Suppressor macrophage (primary cell): ENCODE data around the gene SEC22A.

Experiments used
- DNase-seq, 4 experiments: peaks; one replicate each; pipeline ENCODE4 v3.0.0-alpha.2; 2020 to 2022

The SEC22A gene

DNA sequence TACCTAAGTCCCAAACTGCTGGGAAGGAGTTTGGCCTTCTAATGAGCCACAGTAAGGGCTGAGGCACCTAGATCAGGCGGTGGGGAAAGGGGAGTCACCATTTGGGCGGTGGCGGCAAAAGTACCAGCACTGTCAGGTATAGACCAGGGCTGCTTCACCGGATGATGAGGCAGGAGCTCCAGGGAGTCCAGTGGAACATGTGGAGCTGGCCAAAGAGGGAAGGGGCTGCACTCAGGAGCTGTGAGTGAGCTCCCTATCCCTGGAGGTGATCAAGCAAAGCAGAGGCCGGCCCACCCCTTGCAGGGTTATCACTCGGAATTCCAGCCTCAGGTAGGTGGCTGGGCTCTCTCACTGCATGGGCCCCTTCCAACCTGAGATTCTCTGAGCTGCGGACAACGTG, 108.4 kb downstream of the SEC22A start:
- no peak for DNase-seq

DNA sequence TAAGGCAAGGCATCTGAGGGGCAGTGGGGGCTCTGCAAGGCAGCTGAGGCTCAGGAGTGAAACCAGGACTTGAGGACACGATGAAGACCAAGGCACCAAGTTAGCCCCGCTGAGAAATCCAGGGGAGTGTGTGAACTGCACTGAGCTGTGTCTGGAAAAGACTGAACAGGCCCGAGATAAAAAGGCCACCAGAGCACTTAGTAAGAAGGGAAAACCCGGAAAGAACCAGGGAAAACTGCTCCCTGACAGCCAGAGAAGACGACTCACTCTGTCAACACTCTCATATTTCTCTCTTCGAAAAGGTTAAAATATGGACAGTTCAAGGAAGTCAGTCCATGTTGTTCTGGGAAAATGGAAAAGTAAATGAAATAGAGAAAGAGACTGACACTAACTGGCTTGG, 109.0 kb downstream of the SEC22A start:
- DNase-seq: no peak

DNA sequence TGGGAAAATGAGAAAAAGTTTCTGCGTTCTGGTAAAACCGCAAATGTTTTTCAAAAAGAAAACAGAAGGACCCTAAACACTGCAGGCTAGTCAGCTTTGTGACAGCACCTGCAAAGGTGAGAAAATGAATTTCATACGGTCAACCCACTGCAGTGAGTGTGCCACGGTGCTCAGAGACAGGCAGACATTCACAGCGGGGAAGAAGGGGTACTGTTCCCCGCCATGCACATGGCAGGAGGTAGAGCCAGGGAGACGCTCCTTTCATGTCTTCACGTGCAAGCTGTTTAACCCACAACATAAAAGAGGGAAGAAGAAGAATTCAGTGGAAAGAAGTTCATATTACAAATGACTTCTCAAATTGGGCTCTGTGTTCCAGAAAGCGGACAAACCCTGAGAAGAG, 109.5 kb downstream of the SEC22A start:
- no peak for DNase-seq

DNA sequence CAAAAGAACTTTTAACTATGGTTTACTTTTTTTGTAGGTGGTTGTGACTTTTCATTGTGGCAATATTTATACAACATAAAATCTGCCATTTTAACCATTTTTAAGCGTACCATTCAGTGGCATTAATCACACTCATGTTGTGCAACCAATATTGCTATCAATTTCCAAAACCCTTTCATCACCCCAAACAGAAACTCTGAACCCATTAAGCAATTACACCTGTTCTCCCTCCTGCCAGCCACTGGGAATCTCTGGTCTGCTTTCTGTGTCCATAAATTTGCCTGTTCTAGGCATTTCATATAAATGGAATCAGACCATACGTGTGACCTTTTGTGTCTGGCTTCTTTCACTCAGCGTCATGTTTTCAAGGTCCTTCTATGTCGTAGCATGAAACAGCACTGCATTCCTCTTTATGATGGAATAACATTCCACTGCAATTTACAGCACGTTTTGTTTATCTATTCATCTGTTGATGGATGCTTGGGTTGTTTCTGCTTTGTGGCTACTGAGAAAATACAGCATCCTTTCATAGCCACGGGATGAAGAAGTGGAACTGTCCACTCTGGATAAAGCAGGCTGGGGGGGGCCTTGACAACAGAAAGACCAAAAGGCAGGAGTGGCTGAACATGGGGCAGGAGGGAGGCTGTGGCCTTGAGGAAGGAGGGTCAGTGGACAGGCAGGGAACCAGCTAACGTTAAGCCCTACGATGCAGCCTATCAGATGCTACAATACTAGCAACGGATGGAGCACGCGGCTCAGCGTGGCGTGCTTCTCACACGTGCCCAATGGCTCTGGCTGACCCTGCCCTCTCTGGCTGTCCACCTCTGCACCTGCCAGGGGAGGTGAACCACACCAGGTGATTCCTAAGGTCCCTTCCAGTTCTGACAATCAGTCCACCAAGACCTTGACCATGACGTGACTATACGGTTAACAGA, 110.9 kb downstream of the SEC22A start:
- no peak for DNase-seq

DNA sequence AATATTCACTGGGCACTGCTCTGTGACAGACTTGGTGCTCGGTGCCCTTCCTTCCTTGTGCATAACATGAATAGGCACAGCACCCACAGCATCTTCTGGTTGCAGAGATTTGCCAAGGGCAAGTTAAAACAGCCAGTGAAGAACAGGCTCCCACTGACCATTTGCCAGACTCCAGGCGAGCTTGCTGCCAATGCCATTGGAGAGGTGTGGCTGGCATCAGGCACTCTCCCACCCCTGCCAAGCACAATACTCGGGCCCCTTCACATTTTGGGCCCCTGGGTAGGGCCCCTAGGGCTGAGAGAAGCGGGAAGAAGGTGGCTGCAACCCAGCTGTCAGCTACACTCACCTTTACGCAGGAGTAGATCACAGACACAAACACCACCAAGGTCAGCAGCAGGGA, 112.1 kb downstream of the SEC22A start:
- no peak for DNase-seq

DNA sequence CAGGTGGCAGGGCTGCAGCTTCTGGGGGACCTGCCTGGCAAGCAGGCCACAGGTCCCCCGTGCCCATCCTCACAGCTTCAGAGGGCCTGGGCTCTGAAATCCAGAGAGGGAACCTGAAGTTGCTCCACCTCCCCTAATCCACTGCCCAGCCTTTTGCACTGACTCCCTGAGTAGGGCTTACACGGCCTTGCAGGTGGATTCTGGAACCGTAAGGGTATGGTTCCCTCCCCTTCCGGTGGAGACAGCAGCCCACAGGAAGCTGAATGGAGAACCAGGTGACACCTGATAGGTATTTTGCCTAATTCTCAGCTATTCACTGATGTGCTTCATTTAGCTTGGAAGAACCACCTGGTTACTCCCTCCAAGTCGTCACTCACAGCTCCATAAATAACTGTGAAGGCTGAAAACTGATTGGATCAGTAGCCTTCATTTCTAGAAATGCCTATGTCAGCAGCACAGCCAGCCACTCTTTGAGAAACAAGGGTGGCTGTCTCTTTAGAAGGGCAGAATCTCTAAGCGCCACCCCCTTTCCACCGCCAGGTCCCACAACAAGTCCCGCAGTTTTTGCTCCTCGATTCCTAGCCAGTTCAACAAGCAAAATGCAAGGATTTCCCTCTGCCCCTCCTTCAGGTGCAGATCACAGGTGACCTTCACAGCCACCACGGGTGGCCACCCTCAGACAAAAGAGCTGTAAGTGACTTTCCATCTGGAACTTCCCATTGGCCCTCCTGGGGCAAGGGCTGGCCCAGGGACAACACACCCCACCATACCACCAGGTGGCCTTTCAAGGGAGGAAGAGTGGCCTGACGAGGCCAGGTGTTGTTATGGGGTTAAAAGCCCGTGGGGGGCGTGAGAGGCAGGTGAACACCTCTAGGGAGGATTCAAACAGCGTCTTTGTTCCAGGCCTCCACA, 112.9 kb downstream of the SEC22A start:
- no peak for DNase-seq

DNA sequence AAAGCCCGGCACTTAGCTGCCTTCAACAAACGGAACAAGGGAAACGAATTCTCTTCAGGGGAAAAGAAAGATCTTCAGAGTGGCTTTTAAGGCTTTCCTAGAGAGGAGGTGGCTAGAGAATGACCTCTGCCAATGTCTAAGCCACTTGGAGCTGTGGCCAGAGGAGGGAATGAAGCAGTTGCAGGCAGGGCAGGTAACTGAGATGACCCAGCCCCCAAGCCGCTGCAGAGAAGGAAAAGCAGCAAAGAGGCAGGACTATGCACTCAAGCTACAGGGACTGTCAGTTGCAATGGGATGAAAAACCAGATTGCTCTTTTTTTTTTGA, 113.5 kb downstream of the SEC22A start:
- no peak for DNase-seq

DNA sequence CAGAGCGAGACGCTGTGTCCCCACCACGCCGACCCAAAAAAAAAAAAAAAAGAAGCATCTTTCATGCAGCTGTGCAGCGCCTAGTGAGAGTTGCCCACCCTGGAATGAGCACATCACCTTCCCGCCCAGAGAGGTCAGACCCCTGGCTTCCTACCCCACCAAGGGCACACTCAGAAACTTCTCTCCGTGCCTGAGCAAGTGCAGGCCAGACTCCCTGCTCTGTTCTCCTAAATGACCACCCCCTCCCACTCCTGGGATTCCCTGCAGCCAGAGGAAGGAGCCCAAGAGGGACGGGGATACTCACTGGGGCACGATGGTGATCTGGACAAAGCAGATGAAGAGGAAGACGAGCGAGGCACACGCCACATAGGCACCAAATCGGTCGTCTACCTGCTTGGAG, 116.0 kb downstream of the SEC22A start:
- no peak for DNase-seq

DNA sequence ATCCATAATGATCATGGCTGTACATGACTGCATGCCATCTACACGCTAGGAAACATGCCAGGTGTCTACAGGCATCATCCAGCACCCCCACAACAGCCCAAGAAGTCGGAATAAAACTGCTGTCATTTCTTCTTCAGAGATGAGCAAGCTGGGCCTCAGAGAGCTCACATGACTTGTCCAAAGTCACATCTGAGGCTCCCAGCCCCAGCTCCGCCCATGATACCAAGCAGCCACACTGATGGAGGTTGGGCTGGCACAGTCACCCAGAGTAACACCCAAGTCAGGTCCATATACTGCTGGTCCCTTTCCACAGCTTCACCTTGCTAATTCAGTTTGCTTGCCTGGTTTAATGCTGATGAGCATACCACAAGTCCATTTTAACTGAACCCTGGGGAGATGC, 116.6 kb downstream of the SEC22A start:
- DNase-seq: no peak

DNA sequence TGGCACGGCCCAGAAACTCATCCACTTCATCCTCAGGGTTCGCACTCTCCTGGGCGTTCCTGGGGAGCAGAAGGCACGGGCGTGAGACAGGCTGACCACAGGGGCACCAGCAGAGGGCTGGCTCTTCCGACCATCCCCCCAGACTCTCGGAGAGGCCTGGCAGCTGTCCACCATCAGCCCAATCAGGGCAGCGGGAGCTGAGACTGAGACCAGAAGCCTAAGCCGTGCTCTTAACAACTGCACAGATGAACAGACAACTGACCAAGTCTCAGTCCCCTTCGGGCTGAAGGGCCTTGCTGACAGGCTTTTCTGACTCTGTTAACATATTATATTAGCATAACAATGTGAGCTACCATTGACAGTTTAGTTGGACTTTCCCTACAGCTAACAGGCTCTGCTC, 118.0 kb downstream of the SEC22A start:
- DNase-seq: no peak

DNA sequence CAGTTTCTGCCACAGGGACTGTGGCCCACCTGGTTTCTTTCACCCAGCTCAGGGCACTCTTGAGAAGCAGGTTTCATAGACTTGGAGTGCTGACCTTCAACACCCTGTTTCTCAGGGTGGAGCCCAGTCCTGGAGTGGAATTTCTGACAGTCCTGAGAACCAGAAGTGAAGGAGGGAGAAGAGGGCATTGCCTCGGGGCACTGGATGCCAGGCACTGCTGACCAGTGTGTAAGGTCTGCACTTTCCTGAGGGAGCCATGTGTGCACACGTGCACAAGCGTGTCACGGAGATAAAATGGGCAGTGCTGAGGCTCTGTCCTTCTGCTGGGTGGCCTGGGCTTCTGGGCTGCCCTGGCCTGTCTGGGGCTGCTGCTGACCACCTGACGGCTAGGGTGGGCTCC, 118.5 kb downstream of the SEC22A start:
- no peak for DNase-seq

DNA sequence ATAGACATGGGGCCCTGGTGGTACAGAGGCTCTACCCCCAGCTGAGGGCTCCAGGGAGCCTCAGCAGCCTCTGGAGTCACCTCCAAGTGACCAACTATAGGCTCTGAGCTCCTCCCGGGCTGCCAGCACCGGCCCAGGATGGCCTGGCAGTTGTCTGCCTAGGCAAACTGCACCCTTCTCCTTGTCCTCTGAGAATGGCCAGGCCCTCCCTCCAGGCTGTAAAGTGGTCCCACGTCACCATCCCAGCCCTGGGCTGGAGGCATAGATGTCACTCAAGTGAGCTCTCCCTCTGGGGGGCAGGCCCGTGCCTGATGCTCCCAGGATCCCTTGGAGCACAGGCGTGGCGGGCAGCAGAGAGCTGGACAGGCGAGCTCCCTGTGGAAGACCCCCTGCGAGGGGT, 120.1 kb downstream of the SEC22A start:
- DNase-seq: no peak

DNA sequence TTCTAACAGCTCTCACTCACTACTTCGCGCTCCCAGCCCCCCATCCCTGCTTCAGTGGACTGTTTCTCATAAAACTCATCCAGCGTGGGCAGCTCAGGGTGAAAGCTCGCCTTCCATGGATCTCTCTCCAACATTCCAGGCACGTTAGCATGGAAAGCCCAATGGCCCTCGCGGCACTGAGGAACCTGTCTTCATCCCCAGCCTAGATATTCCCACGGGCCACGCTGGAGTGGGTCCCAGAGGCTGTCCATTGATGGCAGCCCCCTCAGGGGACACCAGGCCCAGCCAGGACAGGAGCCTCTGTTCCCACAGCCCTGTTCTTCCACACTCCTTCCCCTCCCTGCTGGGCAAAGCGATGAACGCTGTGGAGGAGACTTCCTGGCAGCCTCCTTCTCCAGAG, 121.1 kb downstream of the SEC22A start:
- no peak for DNase-seq
